HepG2 (cell line): ENCODE results near the gene PPM1M. TPM values are rescaled to one million over a fixed set of nuclear protein-coding genes. Genes with fewer than 3 reads are reported as not detected.

Experiments used
- CAMTA2 ChIP-seq: sonication (generic); formaldehyde crosslinking; IDR thresholded peaks from 2 replicates; pipeline ENCODE4 v1.4.0; 2020; ENCODE audit warnings: mild to moderate bottlenecking, missing genetic modification reagents, borderline replicate concordance
- ELF4 ChIP-seq: sonication (generic); formaldehyde crosslinking; IDR thresholded peaks from 2 replicates; pipeline ENCODE4 v1.5.0; 2020; ENCODE audit warnings: missing genetic modification reagents, mild to moderate bottlenecking, moderate library complexity, borderline replicate concordance
- ERF ChIP-seq: IDR thresholded peaks from 2 replicates; pipeline ENCODE4 v1.6.1; 2018; ENCODE audit warnings: missing biosample characterization, missing genetic modification reagents
- FOSL2 ChIP-seq: sonication (generic); formaldehyde crosslinking; IDR thresholded peaks from 2 replicates; pipeline ENCODE4 v1.4.0; 2020; ENCODE audit warnings: missing genetic modification reagents
- JUNB ChIP-seq: sonication (generic); formaldehyde crosslinking; IDR thresholded peaks from 2 replicates; pipeline ENCODE4 v1.8.0; 2022; ENCODE audit warnings: missing genetic modification reagents, mild to moderate bottlenecking, borderline replicate concordance
- KDM5B ChIP-seq: sonication (generic); formaldehyde crosslinking; IDR thresholded peaks from 2 replicates; pipeline ENCODE4 v1.4.0; 2020; ENCODE audit warnings: missing genetic modification reagents, mild to moderate bottlenecking, borderline replicate concordance
- MAX ChIP-seq: IDR thresholded peaks from 2 replicates; pipeline ENCODE4 v1.6.1; 2012; ENCODE audit warnings: inconsistent platforms
- MTA1 ChIP-seq: sonication (generic); formaldehyde crosslinking; IDR thresholded peaks from 2 replicates; pipeline ENCODE4 v1.4.0; 2020; ENCODE audit warnings: missing genetic modification reagents, mild to moderate bottlenecking, borderline replicate concordance
- NR2F1 ChIP-seq, 2 experiments: fragments of 450-650 bp in 1 of 2; formaldehyde crosslinking in 1 of 2; IDR thresholded peaks; 2 replicates each; pipeline versions ENCODE4 v1.5.0 to v1.6.1; 2016 to 2020; ENCODE audit warnings: mild to moderate bottlenecking in 1 of 2, missing compliant biosample characterization in 1 of 2, missing genetic modification reagents in 1 of 2, moderate library complexity in 1 of 2
- ZBTB44 ChIP-seq: sonication (generic); formaldehyde crosslinking; IDR thresholded peaks from 2 replicates; pipeline ENCODE4 v1.4.0; 2020; ENCODE audit warnings: missing genetic modification reagents
- ZFP41 ChIP-seq: sonication (generic); formaldehyde crosslinking; IDR thresholded peaks from 2 replicates; pipeline ENCODE4 v1.4.0; 2020; ENCODE audit warnings: mild to moderate bottlenecking, missing genetic modification reagents, borderline replicate concordance
- ZFX ChIP-seq: sonication (generic); formaldehyde crosslinking; IDR thresholded peaks from 2 replicates; pipeline ENCODE4 v1.4.0; 2020; ENCODE audit warnings: mild to moderate bottlenecking, low read depth, missing genetic modification reagents, moderate library complexity
- ZNF224 ChIP-seq: sonication (generic); formaldehyde crosslinking; IDR thresholded peaks from 2 replicates; pipeline ENCODE4 v1.5.0; 2020; ENCODE audit warnings: mild to moderate bottlenecking, missing genetic modification reagents
- ZNF547 ChIP-seq: sonication (generic); formaldehyde crosslinking; IDR thresholded peaks from 2 replicates; pipeline ENCODE4 v1.5.1; 2020; ENCODE audit warnings: mild to moderate bottlenecking, missing genetic modification reagents
- ZNF556 ChIP-seq: sonication (generic); formaldehyde crosslinking; IDR thresholded peaks from 2 replicates; pipeline ENCODE4 v1.4.0; 2020; ENCODE audit warnings: mild to moderate bottlenecking, missing genetic modification reagents, borderline replicate concordance
- polyA plus RNA-seq, 8 experiments: library from polyadenylated mRNA; depleted of rRNA in 3 of 8; stranded (reverse) in 7 of 8; unstranded in 1 of 8; fragments of >200 nt; fragmentation: Illumina TruSeq in 4 of 8; extraction: Trizol in 4 of 8; gene quantifications; 2 replicates each; pipeline versions ENCODE4 v1.2.1 to v1.2.3, GENCODE V29; 2011 to 2016; ENCODE audit warnings: low read depth in 4 of 8, missing spikeins in 1 of 8, mixed read lengths in 1 of 8; ENCODE audit not compliant: insufficient read depth in 1 of 8
- total RNA-seq, 5 experiments: library from RNA; depleted of rRNA; stranded (reverse); fragments of >200 nt; fragmentation: Illumina TruSeq; extraction: Trizol; gene quantifications; 2 replicates each; pipeline ENCODE4 v1.2.3, GENCODE V29; 2016; ENCODE audit warnings: low read depth in 1 of 5
- TF ChIP-seq, protein P1 (sequence below): sonication (generic); formaldehyde crosslinking; IDR thresholded peaks from 2 replicates; pipeline ENCODE4 v1.4.0; 2020; ENCODE audit warnings: low read depth, missing genetic modification reagents
- TF ChIP-seq, protein P2 (sequence below): IDR thresholded peaks from 2 replicates; pipeline ENCODE4 v1.6.1; 2012; ENCODE audit warnings: low read length, improper control_type of control experiment
- TF ChIP-seq, protein P3 (sequence below): sonication (generic); formaldehyde crosslinking; IDR thresholded peaks from 2 replicates; pipeline ENCODE4 v1.5.1; 2020; ENCODE audit warnings: mild to moderate bottlenecking, missing genetic modification reagents, borderline replicate concordance

PPM1M gene
- total and polyA plus RNA-seq, 2 of the 13 experiments (the other 11 are each of a cell fraction or from before 2014, with no cell fraction given): 2.5 to 5.9 TPM

DNA sequence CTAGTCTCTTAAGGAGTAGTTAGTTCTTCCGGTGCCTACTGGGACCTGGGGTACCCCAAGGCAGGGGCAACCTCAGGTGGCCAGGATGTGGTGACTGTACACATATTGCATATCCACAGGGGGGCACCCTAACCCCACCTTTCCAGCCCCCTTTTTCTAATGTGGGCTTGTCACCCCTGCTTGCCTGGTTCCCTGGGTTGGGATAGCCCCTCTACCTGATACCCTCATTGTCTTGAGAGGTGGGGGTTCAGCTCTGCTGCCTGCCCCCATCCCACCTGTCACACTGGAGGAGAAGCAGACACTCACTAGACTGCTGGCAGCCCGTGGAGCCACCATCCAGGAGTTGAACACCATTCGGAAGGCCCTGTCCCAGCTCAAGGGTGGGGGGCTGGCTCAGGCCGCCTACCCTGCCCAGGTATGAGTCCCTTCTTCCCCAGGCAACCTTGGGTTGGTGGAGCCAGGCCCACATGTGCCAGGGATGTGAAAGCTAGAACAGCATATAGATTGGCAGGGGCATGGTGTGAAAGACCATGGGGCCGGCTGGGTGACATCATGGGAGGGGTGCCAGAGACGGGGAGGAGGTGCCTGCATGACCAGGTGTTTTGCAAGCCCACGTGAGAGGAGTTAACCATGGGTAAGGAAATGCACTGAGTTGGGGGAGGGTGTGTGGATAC is 46.1 kb downstream of the PPM1M start (continued):
- peak; percentile 55; the same call in 1 of the 2 replicates for TF ChIP-seq ZNF547 (CRISPR knock-in tag)
- TF ChIP-seq, protein P1, sequence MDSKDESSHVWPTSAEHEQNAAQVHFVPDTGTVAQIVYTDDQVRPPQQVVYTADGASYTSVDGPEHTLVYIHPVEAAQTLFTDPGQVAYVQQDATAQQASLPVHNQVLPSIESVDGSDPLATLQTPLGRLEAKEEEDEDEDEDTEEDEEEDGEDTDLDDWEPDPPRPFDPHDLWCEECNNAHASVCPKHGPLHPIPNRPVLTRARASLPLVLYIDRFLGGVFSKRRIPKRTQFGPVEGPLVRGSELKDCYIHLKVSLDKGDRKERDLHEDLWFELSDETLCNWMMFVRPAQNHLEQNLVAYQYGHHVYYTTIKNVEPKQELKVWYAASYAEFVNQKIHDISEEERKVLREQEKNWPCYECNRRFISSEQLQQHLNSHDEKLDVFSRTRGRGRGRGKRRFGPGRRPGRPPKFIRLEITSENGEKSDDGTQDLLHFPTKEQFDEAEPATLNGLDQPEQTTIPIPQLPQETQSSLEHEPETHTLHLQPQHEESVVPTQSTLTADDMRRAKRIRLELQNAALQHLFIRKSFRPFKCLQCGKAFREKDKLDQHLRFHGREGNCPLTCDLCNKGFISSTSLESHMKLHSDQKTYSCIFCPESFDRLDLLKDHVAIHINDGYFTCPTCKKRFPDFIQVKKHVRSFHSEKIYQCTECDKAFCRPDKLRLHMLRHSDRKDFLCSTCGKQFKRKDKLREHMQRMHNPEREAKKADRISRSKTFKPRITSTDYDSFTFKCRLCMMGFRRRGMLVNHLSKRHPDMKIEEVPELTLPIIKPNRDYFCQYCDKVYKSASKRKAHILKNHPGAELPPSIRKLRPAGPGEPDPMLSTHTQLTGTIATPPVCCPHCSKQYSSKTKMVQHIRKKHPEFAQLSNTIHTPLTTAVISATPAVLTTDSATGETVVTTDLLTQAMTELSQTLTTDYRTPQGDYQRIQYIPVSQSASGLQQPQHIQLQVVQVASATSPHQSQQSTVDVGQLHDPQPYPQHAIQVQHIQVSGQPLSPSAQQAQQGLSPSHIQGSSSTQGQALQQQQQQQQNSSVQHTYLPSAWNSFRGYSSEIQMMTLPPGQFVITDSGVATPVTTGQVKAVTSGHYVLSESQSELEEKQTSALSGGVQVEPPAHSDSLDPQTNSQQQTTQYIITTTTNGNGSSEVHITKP: no peak
- 0 out of 2 replicates have a peak, but pooled peaks have one; percentile 20 for TF ChIP-seq ZFP41 (CRISPR knock-in tag)
- 0 out of 2 replicates have a peak, but pooled peaks have one; percentile 11 for TF ChIP-seq FOSL2
- TF ChIP-seq ERF (CRISPR knock-in tag): no peak
- TF ChIP-seq ELF4 (CRISPR knock-in tag): no peak
- TF ChIP-seq ZNF224: 0 out of 2 replicates have a peak, but pooled peaks have one; percentile 49
- TF ChIP-seq, protein P2, sequence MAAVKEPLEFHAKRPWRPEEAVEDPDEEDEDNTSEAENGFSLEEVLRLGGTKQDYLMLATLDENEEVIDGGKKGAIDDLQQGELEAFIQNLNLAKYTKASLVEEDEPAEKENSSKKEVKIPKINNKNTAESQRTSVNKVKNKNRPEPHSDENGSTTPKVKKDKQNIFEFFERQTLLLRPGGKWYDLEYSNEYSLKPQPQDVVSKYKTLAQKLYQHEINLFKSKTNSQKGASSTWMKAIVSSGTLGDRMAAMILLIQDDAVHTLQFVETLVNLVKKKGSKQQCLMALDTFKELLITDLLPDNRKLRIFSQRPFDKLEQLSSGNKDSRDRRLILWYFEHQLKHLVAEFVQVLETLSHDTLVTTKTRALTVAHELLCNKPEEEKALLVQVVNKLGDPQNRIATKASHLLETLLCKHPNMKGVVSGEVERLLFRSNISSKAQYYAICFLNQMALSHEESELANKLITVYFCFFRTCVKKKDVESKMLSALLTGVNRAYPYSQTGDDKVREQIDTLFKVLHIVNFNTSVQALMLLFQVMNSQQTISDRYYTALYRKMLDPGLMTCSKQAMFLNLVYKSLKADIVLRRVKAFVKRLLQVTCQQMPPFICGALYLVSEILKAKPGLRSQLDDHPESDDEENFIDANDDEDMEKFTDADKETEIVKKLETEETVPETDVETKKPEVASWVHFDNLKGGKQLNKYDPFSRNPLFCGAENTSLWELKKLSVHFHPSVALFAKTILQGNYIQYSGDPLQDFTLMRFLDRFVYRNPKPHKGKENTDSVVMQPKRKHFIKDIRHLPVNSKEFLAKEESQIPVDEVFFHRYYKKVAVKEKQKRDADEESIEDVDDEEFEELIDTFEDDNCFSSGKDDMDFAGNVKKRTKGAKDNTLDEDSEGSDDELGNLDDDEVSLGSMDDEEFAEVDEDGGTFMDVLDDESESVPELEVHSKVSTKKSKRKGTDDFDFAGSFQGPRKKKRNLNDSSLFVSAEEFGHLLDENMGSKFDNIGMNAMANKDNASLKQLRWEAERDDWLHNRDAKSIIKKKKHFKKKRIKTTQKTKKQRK: no peak
- TF ChIP-seq JUNB (CRISPR knock-in tag): no peak
- TF ChIP-seq CAMTA2: no peak
- peak; percentile 31; the same call in 1 of the 2 replicates for TF ChIP-seq ZFX (CRISPR knock-in tag)
- TF ChIP-seq MAX: no peak
- no peak for TF ChIP-seq ZNF556 (CRISPR knock-in tag)
- TF ChIP-seq ZBTB44 (CRISPR knock-in tag): no peak
- no peak for TF ChIP-seq MTA1 (CRISPR knock-in tag)
- 0 out of 2 replicates have a peak, but pooled peaks have one; percentile 14 for TF ChIP-seq KDM5B (CRISPR knock-in tag)
- no peak for TF ChIP-seq NR2F1 (CRISPR knock-in tag; IDR thresholded peaks at IDR 0.05)
- TF ChIP-seq, protein P3, sequence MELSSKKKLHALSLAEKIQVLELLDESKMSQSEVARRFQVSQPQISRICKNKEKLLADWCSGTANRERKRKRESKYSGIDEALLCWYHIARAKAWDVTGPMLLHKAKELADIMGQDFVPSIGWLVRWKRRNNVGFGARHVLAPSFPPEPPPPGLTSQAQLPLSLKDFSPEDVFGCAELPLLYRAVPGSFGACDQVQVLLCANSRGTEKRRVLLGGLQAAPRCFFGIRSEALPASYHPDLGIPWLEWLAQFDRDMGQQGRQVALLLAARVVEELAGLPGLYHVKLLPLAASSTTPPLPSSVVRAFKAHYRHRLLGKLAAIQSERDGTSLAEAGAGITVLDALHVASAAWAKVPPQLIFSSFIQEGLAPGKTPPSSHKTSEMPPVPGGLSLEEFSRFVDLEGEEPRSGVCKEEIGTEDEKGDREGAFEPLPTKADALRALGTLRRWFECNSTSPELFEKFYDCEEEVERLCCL: no peak
